PC-9 (cell line): Measurements from ENCODE around the gene BBS9. TPM values are rescaled to one million over a fixed set of nuclear protein-coding genes. Genes with fewer than 3 reads are reported as not detected.

ENCODE experiments used
- BruUV-seq: library from RNA; stranded (reverse); fragments of 400-500 nt; replicated peaks from 2 replicates; lab custom pipeline; 2021; lab: Mats Ljungman, UMichigan
- CTCF ChIA-PET: fragments of 300-600 bp; sonication (Branson Sonifier 250); formaldehyde crosslinking; loops from one replicate; lab custom pipeline; 2022; ENCODE audit warnings: antibody characterized with exemption; lab: Charles Lee
- POLR2A ChIA-PET: fragments of 300-600 bp; sonication (Branson Sonifier 250); formaldehyde crosslinking; loops from one replicate; lab custom pipeline; 2022; ENCODE audit warnings: antibody characterized with exemption; ENCODE audit not compliant: unreplicated experiment; lab: Charles Lee
- DNase-seq, 2 experiments: peaks; one replicate each; pipeline versions ENCODE4 v3.0.0 to v3.0.0-alpha.2; 2015 to 2022; ENCODE audit warnings: mixed read lengths in 1 of 2
- H2AFZ ChIP-seq: fragments of 200-600 bp; sonication (generic); 2 replicates; pipeline ENCODE4 v1.8.1; 2017; ENCODE audit warnings: antibody characterized with exemption
- H3F3A ChIP-seq: fragments of 200-600 bp; sonication (generic); 2 replicates; pipeline ENCODE4 v1.8.1; 2017; ENCODE audit warnings: antibody characterized with exemption, mild to moderate bottlenecking, low read depth; ENCODE audit not compliant: insufficient read depth
- H3K27ac ChIP-seq: fragments of 200-600 bp; sonication (generic); 2 replicates; pipeline ENCODE4 v1.6.1; 2016; ENCODE audit warnings: mixed run types
- H3K27me3 ChIP-seq: fragments of 200-600 bp; sonication (generic); 2 replicates; pipeline ENCODE4 v1.6.1; 2016; ENCODE audit warnings: low read depth, mixed run types; ENCODE audit not compliant: insufficient read depth
- H3K36me3 ChIP-seq: fragments of 200-600 bp; sonication (generic); 2 replicates; pipeline ENCODE4 v1.6.1; 2016; ENCODE audit warnings: low read depth, mixed run types
- H3K4me1 ChIP-seq: fragments of 200-600 bp; sonication (generic); replicated peaks from 2 replicates; pipeline ENCODE4 v1.6.1; 2016; ENCODE audit warnings: mixed run types; ENCODE audit not compliant: insufficient read depth
- H3K4me2 ChIP-seq: fragments of 200-600 bp; sonication (generic); 2 replicates; pipeline ENCODE4 v1.6.1; 2017; ENCODE audit warnings: mixed run types
- H3K4me3 ChIP-seq: fragments of 200-600 bp; sonication (generic); 2 replicates; pipeline ENCODE4 v1.6.1; 2016; ENCODE audit warnings: mixed run types
- H3K79me2 ChIP-seq: fragments of 200-600 bp; sonication (generic); 2 replicates; pipeline ENCODE4 v1.6.1; 2017; ENCODE audit warnings: low read depth, mixed run types
- H3K9me2 ChIP-seq: fragments of 200-600 bp; sonication (generic); 2 replicates; pipeline ENCODE4 v1.8.1; 2017; ENCODE audit warnings: mild to moderate bottlenecking; ENCODE audit not compliant: insufficient read depth
- H3K9me3 ChIP-seq: fragments of 200-600 bp; sonication (generic); 2 replicates; pipeline ENCODE4 v1.8.1; 2016; ENCODE audit warnings: low read depth; ENCODE audit not compliant: insufficient read depth
- H4K20me1 ChIP-seq: fragments of 200-600 bp; sonication (generic); 2 replicates; pipeline ENCODE4 v1.8.1; 2017; ENCODE audit not compliant: insufficient read depth
- CTCF ChIP-seq: fragments of 200-600 bp; sonication (generic); conservative IDR thresholded peaks from 2 replicates; pipeline ENCODE4 v1.6.1; 2017; ENCODE audit warnings: mixed run types, antibody characterized with exemption, mild to moderate bottlenecking, moderate library complexity
- EZH2 ChIP-seq: fragments of 200-600 bp; sonication (generic); IDR thresholded peaks from 2 replicates; pipeline ENCODE4 v1.8.0; 2017; ENCODE audit warnings: antibody characterized with exemption, low read depth
- intact Hi-C: fragments of 100-400 bp; cut with micrococcal nuclease; formaldehyde crosslinking; loops from one replicate; pipeline ENCODE4 v1.10.0; 2022; ENCODE audit not compliant: unreplicated experiment
- total RNA-seq: library from RNA; stranded (reverse); gene quantifications from 2 replicates; pipeline ENCODE4 v1.2.3, GENCODE V29; 2021

Gene BBS9
- total RNA-seq, 1 experiment from 2014 or later: 12.4 TPM

GRCh38 chr7:33157781-33158180, 28.4 kb downstream of the BBS9 start:
- H3K36me3 ChIP-seq: no peaks in the 10 kb centered on the region
- no peaks in the 10 kb centered on the region for H3K9me3 ChIP-seq
- H3K27ac ChIP-seq: no peak overlapping the region
- no peaks in the 10 kb centered on the region for H3K79me2 ChIP-seq
- intact Hi-C loops: no loop called here
- BruUV-seq: no TSS peak
- no peak for DNase-seq
- no peaks in the 10 kb centered on the region for H3K4me1 ChIP-seq
- H3F3A ChIP-seq: no peaks in the 10 kb centered on the region
- H3K27me3 ChIP-seq: no peaks in the 10 kb centered on the region
- TF ChIP-seq CTCF (no peak), EZH2 (no peak)
- ChIA-PET POLR2A (no interaction called here), CTCF (no interaction called here)
- H3K4me3 ChIP-seq: no peak overlapping the region
- H3K9me2 ChIP-seq: no peaks in the 10 kb centered on the region
- H3K4me2 ChIP-seq: no peak overlapping the region
- H2AFZ ChIP-seq: no peak overlapping the region
- H4K20me1 ChIP-seq: no peaks in the 10 kb centered on the region

- BruUV-seq: no TSS peak
- CTCF ChIA-PET: no interaction called here
- POLR2A ChIA-PET: no interaction called here
Observed at GRCh38 chr7:33177876-33178275, 48.5 kb downstream of the BBS9 start.

GRCh38 chr7:33179519-33179918, 50.2 kb downstream of the BBS9 start:
- H3K9me3 ChIP-seq: no peaks in the 10 kb centered on the region
- H3F3A ChIP-seq: no peaks in the 10 kb centered on the region
- H2AFZ ChIP-seq: no peak overlapping the region
- TF ChIP-seq CTCF (no peak), EZH2 (no peak)
- intact Hi-C loops: no loop called here
- no peak overlapping the region for H3K4me3 ChIP-seq
- POLR2A ChIA-PET: interaction anchor here (0.7 kb wide), 1 partner anchor 1233 kb away, joined by 9 read pairs; no protein-coding TSS in a partner anchor
- BruUV-seq: no TSS peak
- no peak overlapping the region for H3K4me2 ChIP-seq
- H3K27ac ChIP-seq: no peak overlapping the region
- CTCF ChIA-PET: no interaction called here
- H3K27me3 ChIP-seq: no peaks in the 10 kb centered on the region
- H4K20me1 ChIP-seq: no peaks in the 10 kb centered on the region
- H3K4me1 ChIP-seq: no peaks in the 10 kb centered on the region
- no peaks in the 10 kb centered on the region for H3K36me3 ChIP-seq
- no peaks in the 10 kb centered on the region for H3K79me2 ChIP-seq
- H3K9me2 ChIP-seq: 0 out of 2 replicates have a peak, but pooled peaks cover 7% of the 10 kb centered on the region
- DNase-seq: no peak

More at GRCh38 chr7:33177876-33178275, 48.5 kb downstream of the BBS9 start:
- Histone ChIP-seq H2AFZ (no peak overlapping the region), H3K27ac (no peak overlapping the region), H3K27me3 (no peaks in the 10 kb centered on the region), H3K4me2 (no peak overlapping the region), H3K9me3 (no peaks in the 10 kb centered on the region), H3K4me1 (no peaks in the 10 kb centered on the region), H3K4me3 (no peak overlapping the region), H3K79me2 (no peaks in the 10 kb centered on the region), H3K9me2 (0 out of 2 replicates have a peak, but pooled peaks cover 7% of the 10 kb centered on the region), H3F3A (no peaks in the 10 kb centered on the region), H4K20me1 (no peaks in the 10 kb centered on the region), H3K36me3 (no peaks in the 10 kb centered on the region)
- intact Hi-C loops: no loop called here
- no peak for DNase-seq
- TF ChIP-seq EZH2 (no peak), CTCF (no peak)
